ENCODE measurements around the gene TNFRSF1B.

TNFRSF1B gene

GRCh38 chr1:12176298-12177118, 9.7 kb downstream of the TNFRSF1B start:
- DNase-seq: no peak

GRCh38 chr1:12177156-12177998, 10.6 kb downstream of the TNFRSF1B start:
- DNase-seq: no peak

- no peak for DNase-seq
These were observed 11.2 kb downstream of the TNFRSF1B start for GRCh38 chr1:12177999-12178441.

GRCh38 chr1:12178511-12178910, 11.7 kb downstream of the TNFRSF1B start:
- DNase-seq: no peak

GRCh38 chr1:12179111-12179519, 12.3 kb downstream of the TNFRSF1B start:
- no peak for DNase-seq

- no peak for DNase-seq
These were observed 12.9 kb downstream of the TNFRSF1B start for GRCh38 chr1:12179676-12180075.

- no peak for DNase-seq
These were observed 13.5 kb downstream of the TNFRSF1B start for GRCh38 chr1:12180315-12180714.

- DNase-seq: no peak
These were observed 14.1 kb downstream of the TNFRSF1B start for GRCh38 chr1:12180903-12181302.

- DNase-seq: no peak
These were observed 14.8 kb downstream of the TNFRSF1B start for GRCh38 chr1:12181568-12181967.

GRCh38 chr1:12182410-12182984, 15.7 kb downstream of the TNFRSF1B start:
- DNase-seq: no peak

- no peak for DNase-seq
These were observed 16.5 kb downstream of the TNFRSF1B start for GRCh38 chr1:12183095-12183794.

GRCh38 chr1:12184008-12184681, 17.4 kb downstream of the TNFRSF1B start:
- DNase-seq: no peak

- DNase-seq: no peak
These were observed 18.5 kb downstream of the TNFRSF1B start for GRCh38 chr1:12185036-12185917.

GRCh38 chr1:12185918-12186678, 19.3 kb downstream of the TNFRSF1B start:
- DNase-seq: no peak

- no peak for DNase-seq
These were observed 19.8 kb downstream of the TNFRSF1B start for GRCh38 chr1:12186679-12186985.

GRCh38 chr1:12188115-12188514, 21.3 kb downstream of the TNFRSF1B start:
- DNase-seq: no peak

GRCh38 chr1:12188657-12189327, 22.0 kb downstream of the TNFRSF1B start:
- DNase-seq: no peak

GRCh38 chr1:12189328-12189682, 22.5 kb downstream of the TNFRSF1B start:
- no peak for DNase-seq

- no peak for DNase-seq
These were observed 24.6 kb downstream of the TNFRSF1B start for GRCh38 chr1:12191242-12192032.
